Chondrocyte (in vitro differentiated cells): Measurements from ENCODE around the gene N4BP2. TPM values are rescaled to one million over a fixed set of nuclear protein-coding genes. Genes with fewer than 3 reads are reported as not detected.
"Not testable (repeated sequence)": the region's sequence is repeated elsewhere in the genome, so short reads cannot be mapped to it uniquely, and the experiment has no call there.

Experiments used
- DNase-seq: peaks from one replicate; pipeline ENCODE4 v3.0.0; 2021; ENCODE audit warnings: mixed read lengths, low spot score
- H3K27ac Mint-ChIP-seq: one replicate; pipeline ENCODE4 v1.8.0; 2021; ENCODE audit warnings: mild to moderate bottlenecking, moderate library complexity, mixed read lengths; ENCODE audit not compliant: unreplicated experiment
- H3K27me3 Mint-ChIP-seq: 2 replicates; pipeline ENCODE4 v1.8.0; 2021; ENCODE audit warnings: low read depth, mixed read lengths
- H3K36me3 Mint-ChIP-seq: 2 replicates; pipeline ENCODE4 v1.8.0; 2021; ENCODE audit warnings: low read depth, mixed read lengths
- H3K4me1 Mint-ChIP-seq: 2 replicates; pipeline ENCODE4 v1.8.0; 2021; ENCODE audit warnings: low read depth, mild to moderate bottlenecking, mixed read lengths
- H3K4me3 Mint-ChIP-seq: one replicate; pipeline ENCODE4 v1.8.0; 2021; ENCODE audit warnings: mild to moderate bottlenecking, moderate library complexity, mixed read lengths; ENCODE audit not compliant: unreplicated experiment
- H3K9me3 Mint-ChIP-seq: 2 replicates; pipeline ENCODE4 v1.8.0; 2021; ENCODE audit warnings: low read depth, mixed read lengths
- CTCF ChIP-seq: fragments of 200-600 bp; sonication (generic); IDR thresholded peaks from 2 replicates; pipeline ENCODE4 v1.5.0; 2021; ENCODE audit warnings: antibody characterized with exemption, mild to moderate bottlenecking, moderate library complexity
- long read RNA-seq: library from polyadenylated mRNA; stranded (forward); transcript quantifications from one replicate; pipeline ENCODE4 v2.0.0, GENCODE V29; 2021
- total RNA-seq: library from RNA; stranded (reverse); gene quantifications from 3 replicates; pipeline ENCODE4 v1.2.1, GENCODE V29; 2021

Gene N4BP2
- total RNA-seq, result 7.0 to 10.1 TPM (median 7.7 TPM) in 3 replicates
- long read RNA-seq, partial matches to known transcripts, result 0 of 2 reads
- long read RNA-seq, other reads (novel, unspliced or antisense), result 2 of 2 reads

- H3K27me3 Mint-ChIP-seq, result no peaks in the 10 kb centered on the region
- peak within 1 kb of the TSS; percentile 91 for H3K4me3 Mint-ChIP-seq
- peaks cover 15% of the 10 kb centered on the region for H3K4me1 Mint-ChIP-seq
- peak within 1 kb of the TSS; percentile 99 for H3K27ac Mint-ChIP-seq
- H3K9me3 Mint-ChIP-seq, result no peaks in the 10 kb centered on the region
- peak; percentile 89 for TF ChIP-seq CTCF
- no peaks in the 10 kb centered on the region for H3K36me3 Mint-ChIP-seq
- peak; percentile 90 for DNase-seq
Measured at GRCh38 chr4:40056716-40057585, at the start of gene N4BP2. Gene N4BP2 (plus strand): TSS chr4:40056850. CDS start chr4:40097341, 40,491 bp downstream.

- no peak for TF ChIP-seq CTCF
- Mint-ChIP-seq H3K36me3 (no peaks in the 10 kb centered on the region), H3K4me3 (no peak overlapping the region), H3K9me3 (no peaks in the 10 kb centered on the region), H3K4me1 (no peaks in the 10 kb centered on the region), H3K27me3 (no peaks in the 10 kb centered on the region), H3K27ac (no peak overlapping the region)
- DNase-seq, result peak; percentile 1
Measured at GRCh38 chr4:40016007-40016406, 40.6 kb upstream of the N4BP2 start.

GRCh38 chr4:40020221-40020620, 36.4 kb upstream of the N4BP2 start:
- no peaks in the 10 kb centered on the region for H3K27me3 Mint-ChIP-seq
- no peaks in the 10 kb centered on the region for H3K9me3 Mint-ChIP-seq
- H3K4me1 Mint-ChIP-seq, result peaks cover 6% of the 10 kb centered on the region
- no peak for DNase-seq
- TF ChIP-seq CTCF, result no peak
- no peak overlapping the region for H3K4me3 Mint-ChIP-seq
- no peaks in the 10 kb centered on the region for H3K36me3 Mint-ChIP-seq
- no peak overlapping the region for H3K27ac Mint-ChIP-seq

- H3K4me1 Mint-ChIP-seq, DNase-seq, H3K36me3 Mint-ChIP-seq, H3K27ac Mint-ChIP-seq, H3K9me3 Mint-ChIP-seq, H3K27me3 Mint-ChIP-seq, H3K4me3 Mint-ChIP-seq: not testable (repeated sequence)
Measured at GRCh38 chr4:40021116-40021515, 35.5 kb upstream of the N4BP2 start.

- not testable (repeated sequence) for H3K27me3 Mint-ChIP-seq, H3K4me3 Mint-ChIP-seq, H3K27ac Mint-ChIP-seq, H3K36me3 Mint-ChIP-seq, H3K4me1 Mint-ChIP-seq, H3K9me3 Mint-ChIP-seq
- DNase-seq, result peak; percentile 5
Measured at GRCh38 chr4:40024049-40024448, 32.6 kb upstream of the N4BP2 start.

GRCh38 chr4:40032785-40033184, 23.9 kb upstream of the N4BP2 start:
- no peaks in the 10 kb centered on the region for H3K27me3 Mint-ChIP-seq
- H3K36me3 Mint-ChIP-seq, result no peaks in the 10 kb centered on the region
- H3K27ac Mint-ChIP-seq, result no peak overlapping the region
- TF ChIP-seq CTCF, result no peak
- no peak overlapping the region for H3K4me3 Mint-ChIP-seq
- DNase-seq, result no peak
- no peaks in the 10 kb centered on the region for H3K4me1 Mint-ChIP-seq
- no peaks in the 10 kb centered on the region for H3K9me3 Mint-ChIP-seq
